GF-D8 (cell line): Measurements from ENCODE around the gene PPP1R26.
"Not testable (repeated sequence)": the region's sequence is repeated elsewhere in the genome, so short reads cannot be mapped to it uniquely, and the experiment has no call there.

Experiments used
- DNase-seq: peaks from one replicate; lab custom pipeline; 2025; lab: John Stamatoyannopoulos, UW

The PPP1R26 gene

GRCh38 chr9:135521608-135522095 is 42.1 kb downstream of the PPP1R26 start:
- DNase-seq = no peak

GRCh38 chr9:135522137-135522877 is 42.7 kb downstream of the PPP1R26 start:
- DNase-seq = no peak

- DNase-seq = no peak
These were observed 43.3 kb downstream of the PPP1R26 start for GRCh38 chr9:135522931-135523330.

- DNase-seq = no peak
These were observed 44.0 kb downstream of the PPP1R26 start for GRCh38 chr9:135523521-135524129.

- DNase-seq = no peak
These were observed 44.7 kb downstream of the PPP1R26 start for GRCh38 chr9:135524130-135524861.

GRCh38 chr9:135525241-135526088 is 45.9 kb downstream of the PPP1R26 start:
- DNase-seq = no peak

GRCh38 chr9:135526089-135526729 is 46.6 kb downstream of the PPP1R26 start:
- DNase-seq = no peak

GRCh38 chr9:135526730-135527571 is 47.4 kb downstream of the PPP1R26 start:
- no peak for DNase-seq

- DNase-seq = not testable (repeated sequence)
These were observed 49.4 kb downstream of the PPP1R26 start for GRCh38 chr9:135528842-135529435.

GRCh38 chr9:135530146-135530545 is 50.6 kb downstream of the PPP1R26 start:
- no peak for DNase-seq

GRCh38 chr9:135531096-135531495 is 51.5 kb downstream of the PPP1R26 start:
- DNase-seq = no peak

- no peak for DNase-seq
These were observed 53.5 kb downstream of the PPP1R26 start for GRCh38 chr9:135533113-135533512.

- DNase-seq = no peak
These were observed 54.1 kb downstream of the PPP1R26 start for GRCh38 chr9:135533674-135534073.

- not testable (repeated sequence) for DNase-seq
These were observed 54.7 kb downstream of the PPP1R26 start for GRCh38 chr9:135534192-135534711.

- DNase-seq = not testable (repeated sequence)
These were observed 55.2 kb downstream of the PPP1R26 start for GRCh38 chr9:135534826-135535225.

- not testable (repeated sequence) for DNase-seq
These were observed 56.0 kb downstream of the PPP1R26 start for GRCh38 chr9:135535631-135536030.

- no peak for DNase-seq
These were observed 56.6 kb downstream of the PPP1R26 start for GRCh38 chr9:135536216-135536615.
